Fibroblast of pulmonary artery (primary cell): ENCODE results near the gene ASMTL.

ENCODE experiments used
- DNase-seq: peaks from one replicate; pipeline ENCODE4 v3.0.0-alpha.2; 2010; ENCODE audit warnings: low read depth
- H3K4me3 ChIP-seq: replicated peaks from 2 replicates; pipeline ENCODE4 v1.5.1; 2011; ENCODE audit warnings: low read depth, mild to moderate bottlenecking, control low read depth, low read length, moderate library complexity
- CTCF ChIP-seq: IDR thresholded peaks from 2 replicates; pipeline ENCODE4 v1.5.1; 2011; ENCODE audit warnings: mild to moderate bottlenecking, control low read depth, low read length, inconsistent platforms; ENCODE audit errors: missing control alignments

The ASMTL gene

GRCh38 chrX:1444561-1445500 is 7.9 kb downstream of the ASMTL start:
- no peak overlapping the region for H3K4me3 ChIP-seq
- TF ChIP-seq CTCF, result no peak
- no peak for DNase-seq

GRCh38 chrX:1443496-1444075 is 9.1 kb downstream of the ASMTL start:
- no peak for TF ChIP-seq CTCF
- no peak overlapping the region for H3K4me3 ChIP-seq
- DNase-seq, result no peak

- no peak for DNase-seq
- TF ChIP-seq CTCF, result no peak
Measured at GRCh38 chrX:1442724-1443367, 9.9 kb downstream of the ASMTL start.

GRCh38 chrX:1442016-1442665 is 10.6 kb downstream of the ASMTL start:
- DNase-seq, result no peak
- no peak for TF ChIP-seq CTCF
- H3K4me3 ChIP-seq, result no peak overlapping the region

More at GRCh38 chrX:1442724-1443367, 9.9 kb downstream of the ASMTL start:
- no peak overlapping the region for H3K4me3 ChIP-seq

- no peak overlapping the region for H3K4me3 ChIP-seq
- no peak for DNase-seq
- no peak for TF ChIP-seq CTCF
Measured at GRCh38 chrX:1440506-1440905, 12.2 kb downstream of the ASMTL start.

- no peak overlapping the region for H3K4me3 ChIP-seq
- DNase-seq, result no peak
- TF ChIP-seq CTCF, result no peak
Measured at GRCh38 chrX:1435241-1435895, 17.3 kb downstream of the ASMTL start.
